WTC11 (cell line): Measurements from ENCODE around the gene CFAP100. TPM values are rescaled to one million over a fixed set of nuclear protein-coding genes. Genes with fewer than 3 reads are reported as not detected.
A peak's percentile ranks its signal among the peaks of the same experiment; 100 is the strongest.

Source experiments
- ATAC-seq: fragments of 200-7000 bp; cut with Tn5 transposase; 2 replicates; pipeline ENCODE4 v1.10.0; 2021; ENCODE audit warnings: mild to moderate bottlenecking, moderate library complexity
- CTCF ChIA-PET: fragments of 300-600 bp; sonication (Branson Sonifier 250); formaldehyde crosslinking; loops from one replicate; lab custom pipeline; 2021; ENCODE audit warnings: antibody characterized with exemption; lab: Charles Lee
- POLR2A ChIA-PET: fragments of 350-600 bp; sonication (Branson Sonifier 250); formaldehyde crosslinking; loops from one replicate; lab custom pipeline; 2021; ENCODE audit warnings: antibody characterized with exemption; lab: Charles Lee
- DNase-seq: peaks from one replicate; pipeline ENCODE4 v3.0.0; 2021; ENCODE audit warnings: low spot score
- H3K27ac Mint-ChIP-seq: 2 replicates; pipeline ENCODE4 v1.8.0; 2021; ENCODE audit warnings: mixed read lengths
- H3K27me3 Mint-ChIP-seq: 2 replicates; pipeline ENCODE4 v1.8.0; 2021; ENCODE audit warnings: low read depth, mild to moderate bottlenecking, moderate library complexity, mixed read lengths
- H3K36me3 Mint-ChIP-seq: 2 replicates; pipeline ENCODE4 v1.8.0; 2021; ENCODE audit warnings: mixed read lengths
- H3K4me1 Mint-ChIP-seq: 2 replicates; pipeline ENCODE4 v1.8.0; 2022; ENCODE audit warnings: mixed read lengths
- H3K4me3 Mint-ChIP-seq: 2 replicates; pipeline ENCODE4 v1.8.0; 2021; ENCODE audit warnings: mild to moderate bottlenecking, moderate library complexity, mixed read lengths
- H3K9me3 Mint-ChIP-seq: 2 replicates; pipeline ENCODE4 v1.8.0; 2021; ENCODE audit warnings: mixed read lengths
- FOXP1 ChIP-seq: sonication (generic); formaldehyde crosslinking; IDR thresholded peaks from 2 replicates; pipeline ENCODE4 v1.8.0; 2022; ENCODE audit warnings: missing genetic modification reagents, mild to moderate bottlenecking, moderate library complexity, borderline replicate concordance
- KAT7 ChIP-seq: sonication (generic); formaldehyde crosslinking; IDR thresholded peaks from 2 replicates; pipeline ENCODE4 v1.8.1; 2023; ENCODE audit warnings: missing genetic modification reagents, mild to moderate bottlenecking, borderline replicate concordance
- MLX ChIP-seq: sonication (generic); formaldehyde crosslinking; IDR thresholded peaks from 2 replicates; pipeline ENCODE4 v1.8.1; 2023; ENCODE audit warnings: mild to moderate bottlenecking, missing genetic modification reagents, moderate library complexity
- PRDM15 ChIP-seq: sonication (generic); formaldehyde crosslinking; IDR thresholded peaks from 2 replicates; pipeline ENCODE4 v1.8.0; 2022; ENCODE audit warnings: missing genetic modification reagents
- STAT6 ChIP-seq: sonication (generic); formaldehyde crosslinking; conservative IDR thresholded peaks from 2 replicates; pipeline ENCODE4 v1.8.1; 2023; ENCODE audit warnings: mild to moderate bottlenecking, low read depth, missing genetic modification reagents, moderate library complexity
- TEAD4 ChIP-seq: sonication (generic); formaldehyde crosslinking; IDR thresholded peaks from 2 replicates; pipeline ENCODE4 v1.8.0; 2022; ENCODE audit warnings: mild to moderate bottlenecking, missing genetic modification reagents
- ZNF317 ChIP-seq: sonication (generic); formaldehyde crosslinking; IDR thresholded peaks from 2 replicates; pipeline ENCODE4 v1.8.1; 2023; ENCODE audit warnings: low read depth, mild to moderate bottlenecking, moderate library complexity, missing genetic modification reagents, borderline replicate concordance
- ZNF532 ChIP-seq: fragments of 250-450 bp; sonication (Bioruptor Pico); IDR thresholded peaks from 2 replicates; pipeline ENCODE4 v1.9.0; 2021; ENCODE audit warnings: mild to moderate bottlenecking, borderline replicate concordance
- total RNA-seq: library from RNA; stranded (reverse); gene quantifications from 3 replicates; pipeline ENCODE4 v1.2.3, GENCODE V29; 2021
- TF ChIP-seq, protein P1 (sequence below): sonication (generic); formaldehyde crosslinking; conservative IDR thresholded peaks from 2 replicates; pipeline ENCODE4 v1.8.1; 2022; ENCODE audit warnings: mild to moderate bottlenecking, missing genetic modification reagents

CFAP100 gene
- total RNA-seq, 1 experiment from 2014 or later = not detected

DNA sequence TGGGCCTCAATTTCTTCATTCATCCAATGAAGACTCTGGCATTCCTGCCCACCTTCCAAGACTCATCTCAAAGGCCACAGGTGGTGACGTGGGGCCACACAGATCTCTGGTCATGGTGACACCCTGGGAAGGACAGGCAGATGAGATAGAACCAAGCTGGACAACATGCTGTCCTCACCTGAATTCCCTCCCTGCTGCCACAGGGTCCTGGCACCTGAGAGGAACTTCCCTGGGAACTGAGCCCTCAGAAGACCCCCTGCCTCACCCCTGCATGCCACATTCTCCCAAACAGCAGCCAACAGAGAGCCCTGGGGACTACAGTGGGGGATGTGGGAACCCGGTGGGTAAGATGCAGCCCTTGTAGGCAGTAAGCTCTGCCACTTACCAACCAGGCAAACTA, 48.2 kb upstream of the CFAP100 start (continued):
- TF ChIP-seq STAT6 (CRISPR knock-in tag) (no peak), ZNF532 (no peak), KAT7 (CRISPR knock-in tag) (no peak)

DNA sequence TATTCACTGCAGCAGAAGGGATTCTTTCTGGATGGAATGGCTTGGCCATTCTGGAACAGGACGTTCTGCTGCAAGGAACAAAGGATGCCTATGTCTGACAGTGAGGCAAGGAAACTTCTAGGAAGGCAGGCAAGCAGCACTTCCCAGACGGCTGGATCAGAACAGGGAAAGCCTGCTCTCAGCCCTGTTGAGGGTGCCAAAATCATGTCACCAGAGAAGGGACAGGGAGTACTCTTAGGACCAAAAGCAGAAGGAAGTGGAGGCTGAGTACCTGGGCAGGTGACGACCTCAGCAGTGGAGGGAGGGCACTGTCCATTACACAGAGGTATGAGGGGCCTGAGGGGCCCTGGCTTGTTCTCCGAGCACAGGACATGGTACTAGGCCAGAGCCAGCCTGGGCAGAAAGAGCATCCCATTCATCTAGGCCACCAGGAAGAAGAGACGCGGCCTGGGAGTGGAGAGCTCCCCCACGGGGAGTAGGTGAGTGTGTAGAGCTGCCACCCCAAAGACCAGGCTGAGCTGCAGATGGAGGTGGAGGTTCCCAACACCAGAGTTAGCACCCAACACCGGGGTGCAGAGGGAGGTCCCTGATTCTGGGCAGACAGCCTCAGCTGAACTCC, 47.1 kb upstream of the CFAP100 start:
- TF ChIP-seq FOXP1 (CRISPR knock-in tag) (no peak), ZNF317 (CRISPR knock-in tag) (no peak), MLX (CRISPR knock-in tag) (no peak), TEAD4 (CRISPR knock-in tag) (no peak), PRDM15 (no peak)
- TF ChIP-seq, protein P1, sequence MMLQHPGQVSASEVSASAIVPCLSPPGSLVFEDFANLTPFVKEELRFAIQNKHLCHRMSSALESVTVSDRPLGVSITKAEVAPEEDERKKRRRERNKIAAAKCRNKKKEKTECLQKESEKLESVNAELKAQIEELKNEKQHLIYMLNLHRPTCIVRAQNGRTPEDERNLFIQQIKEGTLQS = no peak
- no peak overlapping the region for H3K27ac Mint-ChIP-seq
- H3K36me3 Mint-ChIP-seq = peaks cover 2% of the 10 kb centered on the region; the same call in 1 of the 2 replicates
- POLR2A ChIA-PET = no interaction called here
- H3K27me3 Mint-ChIP-seq = no peaks in the 10 kb centered on the region
- ATAC-seq (no peak), DNase-seq (peak; percentile 6)
- no peak overlapping the region for H3K4me3 Mint-ChIP-seq
- peaks cover 5% of the 10 kb centered on the region; the same call in 1 of the 2 replicates for H3K4me1 Mint-ChIP-seq
- CTCF ChIA-PET = interaction anchor here (0.6 to 2.5 kb wide), 19 partner anchors 8 to 244 kb away, joined by 3 to 18 read pairs (median 4); partner anchors contain the start of genes ALDH1L1 and KLF15
- H3K9me3 Mint-ChIP-seq = no peaks in the 10 kb centered on the region
